HG03025 (cell line): ENCODE measurements around the gene IQGAP2.
A peak's percentile ranks its signal among the peaks of the same experiment; 100 is the strongest.

Experiments used
- ATAC-seq: cut with Tn5 transposase; IDR thresholded peaks from one replicate; pipeline ENCODE4 v1.9.1; 2021; ENCODE audit warnings: mild to moderate bottlenecking, moderate library complexity; ENCODE audit not compliant: unreplicated experiment, low FRiP score

Gene IQGAP2

DNA sequence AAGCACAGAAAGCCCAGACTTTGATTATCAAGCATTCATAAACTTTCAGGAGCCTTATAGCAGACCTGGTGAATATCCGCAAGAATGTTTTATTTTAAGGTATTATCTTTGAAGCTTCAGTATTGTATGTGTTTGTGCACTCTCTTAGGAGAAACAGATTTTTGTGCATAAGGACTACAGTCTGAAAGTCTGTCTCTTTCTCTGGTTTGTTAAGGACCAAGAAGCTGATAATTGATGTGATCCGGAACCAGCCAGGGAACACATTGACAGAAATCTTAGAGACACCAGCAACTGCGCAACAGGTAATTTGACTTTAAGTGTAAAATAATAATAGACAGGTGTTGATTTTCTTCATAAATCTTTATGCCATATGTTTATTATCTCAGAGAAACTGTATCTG lies 290.1 kb downstream of the IQGAP2 start:
- ATAC-seq = no peak

DNA sequence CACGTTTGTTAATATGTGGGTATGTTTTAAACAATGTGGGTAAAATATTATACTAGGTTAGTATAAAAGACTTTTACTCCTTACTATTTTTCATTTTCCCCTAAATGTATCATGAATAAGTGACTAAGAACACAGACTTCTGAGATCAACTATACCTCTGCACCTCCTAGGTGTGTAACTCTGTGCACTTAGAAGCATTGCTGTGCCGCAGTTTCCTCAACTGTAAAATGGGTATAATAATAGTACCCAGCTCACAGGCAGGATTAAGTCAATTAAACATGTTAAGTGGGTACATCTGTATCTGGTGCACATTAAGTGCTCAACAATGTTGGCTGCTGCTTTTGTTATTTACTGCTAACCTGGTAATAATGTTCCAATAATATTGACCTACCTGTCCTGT lies 291.2 kb downstream of the IQGAP2 start:
- ATAC-seq = no peak

GRCh38 chr5:76695346-76695745 lies 292.3 kb downstream of the IQGAP2 start:
- ATAC-seq = no peak

- ATAC-seq = no peak
These were observed 293.2 kb downstream of the IQGAP2 start for GRCh38 chr5:76696251-76696650.

DNA sequence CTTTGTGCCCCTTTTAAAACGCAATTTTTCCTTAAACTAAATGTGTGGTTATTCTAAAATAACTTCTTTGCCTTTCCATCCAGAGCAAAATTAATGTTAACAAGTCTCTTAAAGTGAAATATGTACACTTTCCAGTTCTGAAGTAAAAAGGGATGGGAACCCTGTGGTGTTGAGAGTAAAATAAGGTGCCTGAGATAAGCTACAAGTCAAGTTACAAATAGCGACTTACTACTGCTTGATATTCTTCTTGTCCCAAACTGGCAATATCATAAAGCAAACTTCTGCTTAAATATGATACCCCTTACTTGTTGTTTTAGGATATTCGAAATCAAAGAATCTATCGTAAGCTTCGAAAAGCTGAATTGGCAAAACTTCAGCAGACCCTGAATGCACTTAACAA lies 294.6 kb downstream of the IQGAP2 start:
- ATAC-seq = no peak

DNA sequence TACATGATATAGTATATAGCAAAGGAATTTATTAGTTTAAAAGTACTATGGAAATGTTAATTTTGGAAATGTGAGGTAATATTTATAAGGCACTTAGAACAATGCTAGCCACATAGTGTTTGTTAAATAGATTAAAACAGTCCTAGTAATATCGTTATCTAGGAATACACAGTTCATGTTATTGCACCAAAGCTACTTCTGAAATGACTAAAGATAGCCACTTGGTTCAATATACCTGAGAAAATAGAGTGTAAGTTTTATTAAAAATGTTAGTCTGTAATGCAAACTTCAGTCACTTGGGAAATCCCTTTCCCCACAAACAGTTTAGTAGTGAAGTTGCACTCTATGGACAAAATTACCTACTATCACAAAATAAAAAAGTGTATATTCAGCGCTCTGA lies 297.5 kb downstream of the IQGAP2 start:
- ATAC-seq = no peak

DNA sequence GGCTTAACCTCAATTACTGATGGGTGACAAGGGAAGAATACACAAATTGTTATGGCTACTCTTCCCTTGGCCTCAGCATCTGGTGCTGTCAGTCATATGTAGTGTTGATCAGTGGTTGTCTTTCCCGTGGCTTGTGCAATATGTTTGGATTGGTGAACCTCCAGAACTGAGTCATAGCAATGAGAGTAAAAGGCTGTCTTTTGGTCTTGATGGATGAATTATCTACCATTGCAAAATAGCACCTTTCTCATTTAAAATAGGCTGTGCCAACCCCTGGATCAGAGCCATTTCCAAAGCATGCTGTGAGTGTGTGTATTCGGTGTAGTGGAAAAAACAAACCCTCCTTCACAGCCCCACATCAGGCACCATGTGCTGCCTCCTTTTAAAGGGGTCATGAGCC lies 298.2 kb downstream of the IQGAP2 start:
- ATAC-seq = no peak

DNA sequence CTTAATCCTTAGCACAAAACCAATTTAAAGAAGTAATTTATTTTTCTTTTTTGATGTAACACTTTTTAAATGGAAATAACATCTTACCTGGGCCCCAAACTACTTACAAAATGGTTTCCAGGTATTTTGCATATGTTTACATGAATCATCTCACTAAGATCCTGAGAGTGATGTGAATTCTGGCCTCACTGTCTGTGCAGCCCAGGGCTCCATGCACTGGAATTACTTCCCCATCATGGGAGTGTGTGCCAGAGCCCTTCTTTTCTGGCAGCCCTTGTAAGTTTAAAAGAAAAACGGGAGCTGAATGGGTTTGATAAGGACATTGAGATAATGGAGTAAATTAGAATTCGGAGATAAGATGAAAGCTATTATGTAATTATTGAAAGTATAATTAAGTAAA lies 300.6 kb downstream of the IQGAP2 start:
- ATAC-seq = no peak

GRCh38 chr5:76704131-76704663 lies 301.1 kb downstream of the IQGAP2 start:
- no peak for ATAC-seq

DNA sequence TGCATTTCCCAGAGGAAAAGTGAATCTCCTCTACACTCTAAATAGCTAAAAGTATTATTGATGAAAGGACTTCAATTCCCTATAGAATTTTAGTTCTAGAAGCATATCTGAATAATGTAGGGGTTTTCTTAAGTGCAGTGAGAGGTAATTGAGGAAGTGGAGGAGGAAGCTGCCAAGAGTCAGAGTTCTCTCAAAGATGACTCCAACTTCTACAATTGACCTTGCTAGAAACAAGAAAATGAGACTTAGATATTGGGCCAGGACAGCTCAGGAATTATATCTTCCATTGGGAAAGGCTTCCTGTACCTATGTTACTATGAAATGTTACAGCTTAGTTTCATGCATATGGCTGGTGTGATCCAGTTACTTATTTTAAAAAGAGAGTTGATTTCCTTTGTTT lies 302.5 kb downstream of the IQGAP2 start:
- ATAC-seq = no peak

- ATAC-seq = no peak
These were observed 306.7 kb downstream of the IQGAP2 start for GRCh38 chr5:76709762-76710161.

DNA sequence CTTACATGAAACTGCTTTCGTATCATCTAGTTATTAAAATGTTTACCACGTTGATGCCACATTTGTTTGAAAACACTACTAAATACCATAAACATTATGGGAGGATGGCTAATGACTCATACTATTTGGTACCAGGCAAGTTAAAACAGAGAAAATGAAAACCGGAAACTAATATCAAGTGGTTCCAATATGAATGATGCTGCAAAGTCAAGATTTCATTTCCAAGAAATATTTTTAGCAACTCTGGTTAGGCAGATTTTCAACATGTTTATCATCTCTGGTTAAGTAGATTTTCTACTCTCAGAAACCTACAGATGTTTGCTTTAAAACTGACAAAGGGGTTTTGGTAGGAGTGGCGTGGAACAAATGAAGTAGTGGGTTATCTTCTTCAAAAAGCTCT lies 307.9 kb downstream of the IQGAP2 start:
- no peak for ATAC-seq

- no peak for ATAC-seq
These were observed 311.8 kb downstream of the IQGAP2 start for GRCh38 chr5:76714751-76715485.

- ATAC-seq = no peak
These were observed 312.3 kb downstream of the IQGAP2 start for GRCh38 chr5:76715486-76715735.

DNA sequence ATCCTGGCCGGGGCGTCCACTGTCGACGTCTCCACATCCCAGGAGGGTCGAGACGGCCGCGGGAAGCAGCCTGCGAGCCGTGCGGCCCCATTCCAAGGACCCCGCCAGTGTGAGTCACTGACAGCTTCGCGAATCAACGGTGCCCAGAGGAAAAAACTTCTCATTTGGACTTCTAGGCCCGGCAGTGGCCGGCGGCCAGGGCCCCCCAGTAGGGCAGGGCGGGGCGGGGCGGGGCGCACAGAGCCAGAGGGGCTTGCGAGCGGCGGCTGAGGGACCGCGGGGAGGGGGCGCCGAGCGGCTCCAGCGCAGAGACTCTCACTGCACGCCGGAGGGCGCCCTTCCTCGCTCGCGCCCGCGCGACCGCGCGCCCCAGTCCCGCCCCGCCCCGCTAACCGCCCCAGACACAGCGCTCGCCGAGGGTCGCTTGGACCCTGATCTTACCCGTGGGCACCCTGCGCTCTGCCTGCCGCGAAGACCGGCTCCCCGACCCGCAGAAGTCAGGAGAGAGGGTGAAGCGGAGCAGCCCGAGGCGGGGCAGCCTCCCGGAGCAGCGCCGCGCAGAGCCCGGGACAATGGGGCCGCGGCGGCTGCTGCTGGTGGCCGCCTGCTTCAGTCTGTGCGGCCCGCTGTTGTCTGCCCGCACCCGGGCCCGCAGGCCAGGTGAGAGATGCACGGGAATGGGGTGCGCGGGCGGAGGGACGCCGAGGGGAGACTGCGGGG lies 312.8 kb downstream of the IQGAP2 start, which contains the start of gene F2R:
TSS of gene F2R (plus strand) at position 391 of the 720 bp plus-strand sequence. CDS start at position 573, 182 bp downstream.
- peak; percentile 53 for ATAC-seq

DNA sequence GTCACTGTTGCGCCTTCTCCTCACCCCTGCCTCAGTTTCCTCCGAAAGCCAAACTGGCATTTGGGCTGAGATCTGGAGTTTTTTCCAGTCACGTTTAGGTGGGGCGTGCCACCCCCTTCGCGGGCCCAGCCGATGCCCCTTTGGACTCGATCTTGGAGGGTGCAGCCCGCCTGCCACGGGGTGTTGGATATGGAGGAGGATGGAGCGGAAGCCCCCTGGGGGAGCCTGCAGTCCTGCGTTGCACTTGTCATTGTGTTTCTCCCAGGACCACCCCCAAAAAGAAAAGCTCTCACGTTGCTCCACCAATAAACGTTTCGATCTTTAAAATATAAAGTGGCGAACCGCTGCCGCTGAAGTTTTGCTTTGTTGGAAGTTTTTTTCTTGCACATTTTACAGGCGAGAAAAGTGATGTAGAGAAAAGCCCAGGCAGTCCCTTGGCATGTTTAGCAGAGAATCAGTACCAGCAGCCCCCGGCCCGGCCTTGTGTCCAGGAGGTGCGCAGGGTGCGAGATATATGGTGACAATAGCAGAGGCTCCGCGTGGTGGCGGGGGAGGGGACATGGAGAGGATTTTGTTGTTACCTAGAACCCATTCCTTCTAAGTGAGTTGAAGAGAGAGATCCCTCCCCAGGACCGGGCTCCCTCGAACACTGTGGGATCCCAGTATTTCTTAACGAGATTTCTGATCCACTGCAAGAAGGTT lies 313.5 kb downstream of the IQGAP2 start:
- ATAC-seq = no peak

DNA sequence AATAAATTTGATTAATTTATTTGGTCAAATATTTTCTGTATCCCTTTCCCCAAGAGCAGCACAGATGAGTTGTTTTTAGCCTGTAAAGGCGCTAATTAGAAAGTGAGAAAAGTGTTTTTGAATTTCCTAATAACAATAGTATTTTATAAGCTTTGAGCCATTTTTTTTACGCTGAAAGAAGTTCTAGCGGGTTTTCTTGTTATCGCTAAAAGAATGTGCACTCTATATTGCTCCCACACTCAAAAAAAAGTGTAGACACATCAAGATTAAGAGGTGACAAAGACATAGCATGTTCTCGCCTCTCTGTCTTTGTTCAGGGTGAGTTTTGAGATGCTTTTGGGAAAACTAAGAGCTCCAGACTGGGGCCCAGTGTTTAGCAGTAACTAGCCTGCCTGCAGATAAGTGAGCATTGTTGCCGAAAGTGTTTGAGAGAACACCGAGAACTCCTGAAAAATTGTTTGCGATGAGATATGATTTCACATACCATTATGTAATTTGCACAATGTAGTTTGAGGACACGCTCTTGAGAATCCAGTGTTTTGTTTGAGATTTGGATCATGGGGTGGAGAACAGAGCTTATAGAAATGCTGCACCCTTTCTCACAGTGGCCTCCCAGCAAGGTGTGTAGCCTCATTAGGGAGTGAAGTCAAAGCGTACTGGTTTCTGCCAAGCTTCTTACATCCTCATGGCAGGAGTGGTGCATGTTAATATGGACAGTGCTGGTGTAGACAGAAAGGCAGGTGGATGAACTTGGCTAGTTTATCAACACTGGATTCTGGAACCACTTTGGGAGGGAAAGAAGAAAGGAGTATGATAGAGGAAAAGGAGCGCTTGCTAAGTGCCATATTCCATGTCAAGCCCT lies 314.4 kb downstream of the IQGAP2 start:
- ATAC-seq = no peak

DNA sequence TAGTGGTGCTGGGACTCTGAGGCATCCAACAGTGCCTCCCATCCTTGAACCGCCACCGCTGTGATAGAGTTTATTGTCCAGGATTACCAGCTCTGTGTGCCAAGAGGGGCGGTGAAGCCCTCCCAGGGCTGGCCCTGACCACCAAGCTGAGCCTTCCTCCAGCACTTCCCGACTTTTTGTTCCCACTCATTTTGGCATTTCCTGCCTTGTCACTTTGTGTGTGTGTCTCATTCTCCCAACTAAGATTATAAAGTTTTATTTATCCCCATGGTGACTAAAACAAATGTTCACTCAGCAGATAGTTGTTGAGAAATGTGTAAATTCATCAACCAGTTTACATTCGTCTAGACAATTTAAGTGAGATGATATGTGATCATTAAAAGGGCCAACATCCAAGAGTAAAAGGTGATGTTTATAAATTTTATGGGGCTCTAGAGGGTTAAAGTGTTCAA lies 315.3 kb downstream of the IQGAP2 start:
- no peak for ATAC-seq

GRCh38 chr5:76718880-76719279 lies 315.8 kb downstream of the IQGAP2 start:
- ATAC-seq = no peak

- ATAC-seq = peak; percentile 96
These were observed 318.0 kb downstream of the IQGAP2 start for GRCh38 chr5:76720988-76721569.
